ENCODE results near the gene SMYD3.

DNA sequence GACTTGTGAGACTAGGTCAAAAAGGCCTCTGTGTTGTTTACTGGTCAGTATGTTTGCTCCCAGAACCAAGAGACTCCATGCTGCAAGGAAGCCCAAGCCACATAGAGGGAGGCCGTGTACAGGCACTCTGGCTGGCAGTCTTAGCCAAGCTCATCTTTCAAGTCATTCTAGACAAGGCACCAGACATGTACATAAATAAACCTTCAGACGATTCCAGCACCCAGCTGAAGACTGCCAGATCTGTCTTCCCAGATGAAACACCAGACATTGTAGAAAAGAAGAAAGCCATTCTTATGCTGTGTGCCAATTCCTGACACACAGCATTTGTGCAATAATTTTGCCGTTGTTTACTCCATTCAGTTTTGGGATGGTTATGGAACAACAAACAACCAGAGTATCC lies 756.8 kb downstream of the SMYD3 start:
- TF ChIP-seq, protein P1, sequence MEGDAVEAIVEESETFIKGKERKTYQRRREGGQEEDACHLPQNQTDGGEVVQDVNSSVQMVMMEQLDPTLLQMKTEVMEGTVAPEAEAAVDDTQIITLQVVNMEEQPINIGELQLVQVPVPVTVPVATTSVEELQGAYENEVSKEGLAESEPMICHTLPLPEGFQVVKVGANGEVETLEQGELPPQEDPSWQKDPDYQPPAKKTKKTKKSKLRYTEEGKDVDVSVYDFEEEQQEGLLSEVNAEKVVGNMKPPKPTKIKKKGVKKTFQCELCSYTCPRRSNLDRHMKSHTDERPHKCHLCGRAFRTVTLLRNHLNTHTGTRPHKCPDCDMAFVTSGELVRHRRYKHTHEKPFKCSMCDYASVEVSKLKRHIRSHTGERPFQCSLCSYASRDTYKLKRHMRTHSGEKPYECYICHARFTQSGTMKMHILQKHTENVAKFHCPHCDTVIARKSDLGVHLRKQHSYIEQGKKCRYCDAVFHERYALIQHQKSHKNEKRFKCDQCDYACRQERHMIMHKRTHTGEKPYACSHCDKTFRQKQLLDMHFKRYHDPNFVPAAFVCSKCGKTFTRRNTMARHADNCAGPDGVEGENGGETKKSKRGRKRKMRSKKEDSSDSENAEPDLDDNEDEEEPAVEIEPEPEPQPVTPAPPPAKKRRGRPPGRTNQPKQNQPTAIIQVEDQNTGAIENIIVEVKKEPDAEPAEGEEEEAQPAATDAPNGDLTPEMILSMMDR (IDR thresholded peaks at IDR 0.05): no peak
- TF ChIP-seq EZH2 (IDR thresholded peaks at IDR 0.05; ENCODE audit: borderline replicate concordance, insufficient read depth, low read depth, low read length, poor library complexity, severe bottlenecking): no peak
